Parathyroid adenoma (tissue), 2 donors: ENCODE measurements around the gene ALPL.
"Not testable (repeated sequence)": the region's sequence is repeated elsewhere in the genome, so short reads cannot be mapped to it uniquely, and the experiment has no call there.

Source experiments
- H2AFZ ChIP-seq: fragments of 300-600 bp; sonication (generic); one replicate; pipeline ENCODE4 v1.7.0; 2017; ENCODE audit warnings: antibody characterized with exemption, mild to moderate bottlenecking
- H3K27ac ChIP-seq: fragments of 300-600 bp; sonication (generic); one replicate; pipeline ENCODE4 v1.7.0; 2017
- H3K27me3 ChIP-seq: fragments of 300-600 bp; sonication (generic); one replicate; pipeline ENCODE4 v1.7.0; 2017; ENCODE audit warnings: low read length; ENCODE audit not compliant: control insufficient read depth, insufficient read depth
- H3K36me3 ChIP-seq: fragments of 300-600 bp; sonication (generic); one replicate; pipeline ENCODE4 v1.7.0; 2017; ENCODE audit warnings: low read length; ENCODE audit not compliant: control insufficient read depth, insufficient read depth
- H3K4me1 ChIP-seq: fragments of 300-600 bp; sonication (generic); one replicate; pipeline ENCODE4 v1.7.0; 2017; ENCODE audit warnings: control low read depth
- H3K4me2 ChIP-seq: fragments of 300-600 bp; sonication (generic); one replicate; pipeline ENCODE4 v1.7.0; 2017; ENCODE audit warnings: low read length
- H3K4me3 ChIP-seq: fragments of 300-600 bp; sonication (generic); one replicate; pipeline ENCODE4 v1.7.0; 2017; ENCODE audit warnings: low read depth, low read length
- H3K79me2 ChIP-seq: fragments of 300-600 bp; sonication (generic); one replicate; pipeline ENCODE4 v1.7.0; 2017; ENCODE audit warnings: control low read depth
- H3K9ac ChIP-seq: fragments of 300-600 bp; sonication (generic); one replicate; pipeline ENCODE4 v1.7.0; 2017; ENCODE audit warnings: mild to moderate bottlenecking
- H3K9me3 ChIP-seq: fragments of 300-600 bp; sonication (generic); one replicate; pipeline ENCODE4 v1.7.0; 2017; ENCODE audit warnings: low read length; ENCODE audit not compliant: control insufficient read depth
- TF ChIP-seq, protein P1 (sequence below): fragments of 300-600 bp; sonication (generic); IDR thresholded peaks from one replicate; pipeline ENCODE4 v1.7.0; 2017; ENCODE audit warnings: antibody characterized with exemption, mild to moderate bottlenecking
- donor health status: primary hyperparathyroidism.

The ALPL gene

DNA sequence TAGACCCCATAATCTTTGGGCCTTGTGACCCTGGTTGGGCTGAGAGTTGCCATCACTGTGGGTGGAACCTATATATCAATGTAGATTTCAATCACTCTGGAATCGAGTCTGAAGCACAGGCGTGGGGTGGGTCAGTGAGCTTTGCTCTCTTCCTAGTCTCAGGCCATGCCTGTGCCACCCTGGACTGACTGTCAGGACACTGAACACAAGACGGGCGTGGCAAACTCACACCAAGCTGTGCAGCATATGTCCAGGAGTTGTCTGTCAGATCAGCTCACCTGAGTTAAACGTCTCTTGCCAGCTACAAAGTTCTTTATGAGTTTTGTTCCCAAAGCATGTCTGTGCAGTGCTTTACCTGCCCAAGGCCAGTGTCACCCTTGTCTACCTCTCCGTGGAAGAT, 30.9 kb upstream of the ALPL start:
- Histone ChIP-seq H3K4me3 (no peak overlapping the region), H3K27me3 (no peaks in the 10 kb centered on the region), H3K27ac (no peak overlapping the region), H2AFZ (no peak overlapping the region), H3K4me2 (no peak overlapping the region), H3K9ac (no peak overlapping the region), H3K4me1 (no peaks in the 10 kb centered on the region), H3K36me3 (no peaks in the 10 kb centered on the region), H3K79me2 (no peaks in the 10 kb centered on the region), H3K9me3 (no peaks in the 10 kb centered on the region)
- TF ChIP-seq, protein P1, sequence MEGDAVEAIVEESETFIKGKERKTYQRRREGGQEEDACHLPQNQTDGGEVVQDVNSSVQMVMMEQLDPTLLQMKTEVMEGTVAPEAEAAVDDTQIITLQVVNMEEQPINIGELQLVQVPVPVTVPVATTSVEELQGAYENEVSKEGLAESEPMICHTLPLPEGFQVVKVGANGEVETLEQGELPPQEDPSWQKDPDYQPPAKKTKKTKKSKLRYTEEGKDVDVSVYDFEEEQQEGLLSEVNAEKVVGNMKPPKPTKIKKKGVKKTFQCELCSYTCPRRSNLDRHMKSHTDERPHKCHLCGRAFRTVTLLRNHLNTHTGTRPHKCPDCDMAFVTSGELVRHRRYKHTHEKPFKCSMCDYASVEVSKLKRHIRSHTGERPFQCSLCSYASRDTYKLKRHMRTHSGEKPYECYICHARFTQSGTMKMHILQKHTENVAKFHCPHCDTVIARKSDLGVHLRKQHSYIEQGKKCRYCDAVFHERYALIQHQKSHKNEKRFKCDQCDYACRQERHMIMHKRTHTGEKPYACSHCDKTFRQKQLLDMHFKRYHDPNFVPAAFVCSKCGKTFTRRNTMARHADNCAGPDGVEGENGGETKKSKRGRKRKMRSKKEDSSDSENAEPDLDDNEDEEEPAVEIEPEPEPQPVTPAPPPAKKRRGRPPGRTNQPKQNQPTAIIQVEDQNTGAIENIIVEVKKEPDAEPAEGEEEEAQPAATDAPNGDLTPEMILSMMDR = no peak

DNA sequence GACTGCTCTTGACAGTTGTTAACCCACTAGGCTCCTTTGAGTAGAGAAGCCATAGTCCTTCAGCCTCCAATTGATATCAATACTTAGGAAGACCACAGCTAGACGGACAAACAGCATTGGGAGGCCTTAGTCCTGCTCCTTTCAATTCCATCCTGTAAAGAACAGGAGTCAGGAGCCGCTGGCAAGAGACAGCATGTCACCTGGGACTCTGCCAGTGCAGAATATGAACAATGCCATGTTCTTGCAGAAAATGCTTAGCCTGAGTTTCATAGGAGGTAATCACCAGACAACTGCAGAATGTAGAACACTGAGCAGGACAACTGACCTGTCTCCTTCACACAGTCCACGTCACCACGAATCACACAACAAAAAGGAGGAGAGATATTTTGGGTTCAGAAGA, 25.3 kb upstream of the ALPL start:
- H3K4me3 ChIP-seq, H3K27me3 ChIP-seq, H3K79me2 ChIP-seq, H3K4me1 ChIP-seq, H3K36me3 ChIP-seq, H3K9me3 ChIP-seq, H3K27ac ChIP-seq, H2AFZ ChIP-seq, H3K4me2 ChIP-seq, H3K9ac ChIP-seq: not testable (repeated sequence)

DNA sequence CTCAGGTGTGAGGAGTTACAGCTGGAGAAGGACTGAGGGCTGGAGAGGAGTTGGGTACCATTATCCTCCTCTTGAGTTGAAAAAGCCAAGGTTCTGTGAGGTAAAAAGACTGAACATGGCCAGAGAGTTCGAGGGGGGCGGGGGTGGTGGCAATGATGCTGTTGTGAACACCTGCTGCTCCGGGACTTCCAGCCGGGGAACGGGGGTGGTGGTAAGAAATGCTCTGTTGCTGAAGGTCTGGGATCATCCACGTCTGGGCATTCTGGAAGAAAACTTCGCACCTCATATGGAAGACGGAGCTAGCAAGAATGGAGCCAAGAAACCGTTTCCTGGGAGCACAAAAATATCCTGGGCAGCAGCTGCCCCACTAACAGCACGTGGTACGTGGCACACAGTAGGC, 20.1 kb upstream of the ALPL start:
- Histone ChIP-seq H3K79me2 (no peaks in the 10 kb centered on the region), H3K4me3 (no peak overlapping the region), H3K27me3 (no peaks in the 10 kb centered on the region), H3K27ac (no peak overlapping the region), H3K4me2 (no peak overlapping the region), H3K9ac (no peak overlapping the region), H3K36me3 (no peaks in the 10 kb centered on the region), H2AFZ (no peak overlapping the region), H3K9me3 (no peaks in the 10 kb centered on the region), H3K4me1 (no peaks in the 10 kb centered on the region)
- TF ChIP-seq, protein P1 = no peak

DNA sequence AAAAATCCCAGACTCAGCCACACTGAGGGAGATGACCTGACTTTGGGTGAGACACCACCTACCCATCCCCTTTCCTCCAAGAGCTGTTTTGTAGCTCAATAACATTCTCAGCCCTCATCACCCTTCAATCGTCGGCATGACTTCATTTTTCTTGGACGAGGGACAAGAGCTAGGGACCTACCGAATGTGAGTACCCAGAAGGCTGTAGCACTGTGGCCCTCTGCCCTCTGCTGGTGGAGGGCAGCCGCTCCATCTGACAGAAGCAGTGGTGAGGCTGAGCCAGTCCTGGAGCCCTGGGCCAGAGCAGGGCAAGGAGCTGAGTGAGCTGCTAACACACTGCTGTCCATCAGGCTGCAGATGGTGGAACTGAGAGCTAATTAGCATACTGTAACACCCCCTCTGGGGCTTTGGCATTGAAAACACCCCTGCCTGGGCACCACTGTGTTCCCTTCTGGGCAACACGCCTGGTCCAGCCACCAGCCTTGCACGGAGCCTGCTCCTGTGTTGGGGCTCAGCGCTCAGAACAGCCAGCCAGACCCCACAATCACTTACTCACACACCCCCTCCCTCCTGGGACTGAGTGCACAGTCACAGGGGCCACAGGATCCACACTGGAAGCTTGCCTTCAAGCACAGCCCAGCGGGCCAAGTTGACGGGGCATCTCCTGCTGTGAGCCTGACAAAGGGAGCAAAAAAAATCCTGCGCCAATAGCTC, 18.3 kb upstream of the ALPL start:
- Histone ChIP-seq H3K27me3 (no peaks in the 10 kb centered on the region), H2AFZ (no peak overlapping the region), H3K27ac (no peak overlapping the region), H3K9me3 (no peaks in the 10 kb centered on the region), H3K79me2 (no peaks in the 10 kb centered on the region), H3K4me1 (no peaks in the 10 kb centered on the region), H3K36me3 (no peaks in the 10 kb centered on the region), H3K4me2 (no peak overlapping the region), H3K9ac (no peak overlapping the region), H3K4me3 (no peak overlapping the region)
- TF ChIP-seq, protein P1 = no peak

DNA sequence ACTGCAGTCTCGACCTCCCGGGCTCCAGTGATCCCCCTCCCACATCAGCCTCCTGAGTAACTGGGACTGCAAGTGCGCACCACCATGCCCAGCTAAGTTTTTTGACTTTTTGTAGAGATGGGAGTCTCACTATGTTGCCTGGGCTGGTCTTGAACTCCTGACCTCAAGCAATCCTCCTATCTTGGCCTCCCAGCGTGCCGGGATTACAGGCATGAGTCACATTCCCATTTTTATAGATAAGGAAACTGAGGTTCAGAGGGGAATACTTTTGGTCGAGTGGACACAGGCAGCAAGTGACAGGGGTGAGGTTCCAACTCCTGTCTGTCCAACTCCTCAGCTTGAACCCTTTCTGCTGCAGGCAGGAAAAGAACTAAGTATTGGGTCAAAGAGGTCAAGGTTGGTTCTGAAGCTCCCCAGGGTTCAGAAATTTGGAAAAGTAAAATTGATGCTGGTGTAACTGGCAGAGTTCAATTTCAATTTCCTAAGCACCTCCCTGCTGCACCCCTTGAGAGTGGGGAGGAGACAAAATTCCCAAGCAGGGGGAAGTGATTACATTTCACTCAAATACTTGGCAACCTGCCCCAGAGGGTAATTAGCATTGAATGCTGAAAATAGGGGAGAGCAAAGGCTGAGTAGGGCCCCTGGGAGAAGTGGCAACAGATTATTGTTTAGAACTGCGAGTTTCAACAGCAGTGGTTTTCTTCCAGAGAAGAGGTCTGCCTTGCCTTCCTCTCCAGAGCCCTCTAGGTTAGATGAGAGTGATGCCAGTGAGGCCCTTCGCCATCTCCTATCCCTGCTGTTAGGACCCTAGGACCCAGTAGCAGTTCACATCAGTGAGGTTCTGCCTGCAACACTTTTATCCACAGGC, 17.5 kb upstream of the ALPL start:
- no peaks in the 10 kb centered on the region for H3K27me3 ChIP-seq
- no peaks in the 10 kb centered on the region for H3K9me3 ChIP-seq
- no peak overlapping the region for H3K27ac ChIP-seq
- H2AFZ ChIP-seq = no peak overlapping the region
- H3K36me3 ChIP-seq = no peaks in the 10 kb centered on the region
- H3K4me1 ChIP-seq = no peaks in the 10 kb centered on the region
- H3K4me3 ChIP-seq = no peak overlapping the region
- TF ChIP-seq, protein P1 = no peak
- H3K4me2 ChIP-seq = no peak overlapping the region
- no peaks in the 10 kb centered on the region for H3K79me2 ChIP-seq
- H3K9ac ChIP-seq = no peak overlapping the region
